ENCODE measurements around the gene ZNF140. TPM values are rescaled to one million over a fixed set of nuclear protein-coding genes. Genes with fewer than 3 reads are reported as not detected.

ZNF140 gene
- total RNA-seq, 1 experiment from 2014 or later: 14.9 TPM

GRCh38 chr12:133083345-133083744, 2.6 kb downstream of the ZNF140 start:
- peaks cover 69% of the 10 kb centered on the region for H3K36me3 ChIP-seq (ENCODE audit: insufficient read depth, low read length, poor library complexity, severe bottlenecking)
- H3K4me3 ChIP-seq (ENCODE audit: low read depth, low read length, poor library complexity, severe bottlenecking): no peak overlapping the region
- H3K27me3 ChIP-seq (replicated peaks; ENCODE audit: insufficient read depth, low read depth, low read length, poor library complexity): no peaks in the 10 kb centered on the region
- TF ChIP-seq CTCF (conservative IDR thresholded peaks at IDR 0.05; ENCODE audit: low read depth, low read length) (no peak), EZH2 (IDR thresholded peaks at IDR 0.05; ENCODE audit: borderline replicate concordance, low read depth, low read length, poor library complexity, severe bottlenecking) (no peak)
- CTCF ChIA-PET: no interaction called here
- intact Hi-C loops (cut with micrococcal nuclease; ENCODE audit: unreplicated experiment): no loop called here
- no peak overlapping the region for H3K27ac ChIP-seq (ENCODE audit: low read depth, low read length, poor library complexity, severe bottlenecking)
- DNase-seq (ENCODE audit: low spot score): no peak
- H3K4me1 ChIP-seq (ENCODE audit: insufficient read depth, low read length, poor library complexity, severe bottlenecking): no peaks in the 10 kb centered on the region
- peaks cover 72% of the 10 kb centered on the region for H3K9me3 ChIP-seq (ENCODE audit: low read depth, low read length, poor library complexity, severe bottlenecking)
- BruUV-seq (replicated peaks): no TSS peak
- POLR2A ChIA-PET (ENCODE audit: low non-redundant PET): no interaction called here

- Histone ChIP-seq H3K36me3 (ENCODE audit: insufficient read depth, low read length, poor library complexity, severe bottlenecking) (peaks cover 57% of the 10 kb centered on the region), H3K4me1 (ENCODE audit: insufficient read depth, low read length, poor library complexity, severe bottlenecking) (no peaks in the 10 kb centered on the region), H3K9me3 (ENCODE audit: low read depth, low read length, poor library complexity, severe bottlenecking) (peaks cover 96% of the 10 kb centered on the region), H3K27me3 (replicated peaks; ENCODE audit: insufficient read depth, low read depth, low read length, poor library complexity) (no peaks in the 10 kb centered on the region), H3K27ac (ENCODE audit: low read depth, low read length, poor library complexity, severe bottlenecking) (no peak overlapping the region), H3K4me3 (ENCODE audit: low read depth, low read length, poor library complexity, severe bottlenecking) (no peak overlapping the region)
- POLR2A ChIA-PET (ENCODE audit: low non-redundant PET): no interaction called here
- intact Hi-C loops (cut with micrococcal nuclease; ENCODE audit: unreplicated experiment): no loop called here
- TF ChIP-seq EZH2 (IDR thresholded peaks at IDR 0.05; ENCODE audit: borderline replicate concordance, low read depth, low read length, poor library complexity, severe bottlenecking) (no peak), CTCF (conservative IDR thresholded peaks at IDR 0.05; ENCODE audit: low read depth, low read length) (no peak)
- BruUV-seq (replicated peaks): no TSS peak
- DNase-seq (ENCODE audit: low spot score): no peak
- CTCF ChIA-PET: no interaction called here
Measured at GRCh38 chr12:133105620-133106019, 24.9 kb downstream of the ZNF140 start.

GRCh38 chr12:133106253-133106652, 25.5 kb downstream of the ZNF140 start:
- no peak for DNase-seq (ENCODE audit: low spot score)
- BruUV-seq (replicated peaks): no TSS peak
- intact Hi-C loops (cut with micrococcal nuclease; ENCODE audit: unreplicated experiment): no loop called here
- H3K4me1 ChIP-seq (ENCODE audit: insufficient read depth, low read length, poor library complexity, severe bottlenecking): no peaks in the 10 kb centered on the region
- TF ChIP-seq CTCF (conservative IDR thresholded peaks at IDR 0.05; ENCODE audit: low read depth, low read length): no peak
- no peak for TF ChIP-seq EZH2 (IDR thresholded peaks at IDR 0.05; ENCODE audit: borderline replicate concordance, low read depth, low read length, poor library complexity, severe bottlenecking)
- H3K27me3 ChIP-seq (replicated peaks; ENCODE audit: insufficient read depth, low read depth, low read length, poor library complexity): no peaks in the 10 kb centered on the region
- peaks cover 51% of the 10 kb centered on the region for H3K36me3 ChIP-seq (ENCODE audit: insufficient read depth, low read length, poor library complexity, severe bottlenecking)
- no peak overlapping the region for H3K4me3 ChIP-seq (ENCODE audit: low read depth, low read length, poor library complexity, severe bottlenecking)
- H3K9me3 ChIP-seq (ENCODE audit: low read depth, low read length, poor library complexity, severe bottlenecking): peaks cover 96% of the 10 kb centered on the region
- ChIA-PET CTCF (no interaction called here), POLR2A (ENCODE audit: low non-redundant PET) (no interaction called here)
- no peak overlapping the region for H3K27ac ChIP-seq (ENCODE audit: low read depth, low read length, poor library complexity, severe bottlenecking)
